Measurements from ENCODE around the gene KRT222.

DNA sequence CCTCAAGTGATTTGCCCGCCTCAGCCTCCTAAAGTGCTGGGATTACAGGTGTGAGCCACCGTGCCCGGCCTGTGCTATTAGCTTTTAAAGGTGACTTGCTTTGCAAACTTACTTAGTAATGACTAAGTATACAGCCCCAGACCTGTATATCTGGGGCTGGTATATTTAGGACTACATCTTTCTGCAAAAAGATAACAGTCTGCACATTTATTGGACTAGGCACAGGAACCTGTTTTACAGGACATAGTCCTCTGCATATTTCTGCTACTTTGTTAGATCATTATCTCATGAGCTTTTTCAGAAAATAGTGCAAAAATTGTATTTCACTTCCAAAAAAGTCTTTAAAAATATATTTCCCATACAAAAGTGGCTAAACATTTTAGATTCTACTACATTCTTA lies 37.3 kb upstream of the KRT222 start:
- TF ChIP-seq POLR2A (IDR thresholded peaks at IDR 0.05; ENCODE audit: low read length) (no peak), GATA1 (IDR thresholded peaks at IDR 0.05; ENCODE audit: low read depth, low read length) (no peak)

Measured in erythroblast (primary cell).